WTC11 (cell line): ENCODE measurements around the gene SLC35F1. TPM values are rescaled to one million over a fixed set of nuclear protein-coding genes. Genes with fewer than 3 reads are reported as not detected.

Source experiments
- ATAC-seq: fragments of 200-7000 bp; cut with Tn5 transposase; 2 replicates; pipeline ENCODE4 v1.10.0; 2021; ENCODE audit warnings: mild to moderate bottlenecking, moderate library complexity
- CTCF ChIA-PET: fragments of 300-600 bp; sonication (Branson Sonifier 250); formaldehyde crosslinking; loops from one replicate; lab custom pipeline; 2021; ENCODE audit warnings: antibody characterized with exemption; lab: Charles Lee
- POLR2A ChIA-PET: fragments of 350-600 bp; sonication (Branson Sonifier 250); formaldehyde crosslinking; loops from one replicate; lab custom pipeline; 2021; ENCODE audit warnings: antibody characterized with exemption; lab: Charles Lee
- DNase-seq: peaks from one replicate; pipeline ENCODE4 v3.0.0; 2021; ENCODE audit warnings: low spot score
- H3K27ac Mint-ChIP-seq: 2 replicates; pipeline ENCODE4 v1.8.0; 2021; ENCODE audit warnings: mixed read lengths
- H3K27me3 Mint-ChIP-seq: 2 replicates; pipeline ENCODE4 v1.8.0; 2021; ENCODE audit warnings: low read depth, mild to moderate bottlenecking, moderate library complexity, mixed read lengths
- H3K36me3 Mint-ChIP-seq: 2 replicates; pipeline ENCODE4 v1.8.0; 2021; ENCODE audit warnings: mixed read lengths
- H3K4me1 Mint-ChIP-seq: 2 replicates; pipeline ENCODE4 v1.8.0; 2022; ENCODE audit warnings: mixed read lengths
- H3K4me3 Mint-ChIP-seq: 2 replicates; pipeline ENCODE4 v1.8.0; 2021; ENCODE audit warnings: mild to moderate bottlenecking, moderate library complexity, mixed read lengths
- H3K9me3 Mint-ChIP-seq: 2 replicates; pipeline ENCODE4 v1.8.0; 2021; ENCODE audit warnings: mixed read lengths
- ATF2 ChIP-seq: sonication (generic); formaldehyde crosslinking; IDR thresholded peaks from 2 replicates; pipeline ENCODE4 v1.8.1; 2022; ENCODE audit warnings: low read depth, missing genetic modification reagents, borderline replicate concordance
- ATF6 ChIP-seq: sonication (generic); formaldehyde crosslinking; IDR thresholded peaks from 2 replicates; pipeline ENCODE4 v1.8.1; 2023; ENCODE audit warnings: mild to moderate bottlenecking, missing genetic modification reagents
- FOXK1 ChIP-seq: sonication (generic); formaldehyde crosslinking; IDR thresholded peaks from 2 replicates; pipeline ENCODE4 v1.8.0; 2022; ENCODE audit warnings: mild to moderate bottlenecking, moderate library complexity, missing genetic modification reagents
- HMGXB4 ChIP-seq: sonication (generic); formaldehyde crosslinking; IDR thresholded peaks from 2 replicates; pipeline ENCODE4 v1.8.1; 2023; ENCODE audit warnings: mild to moderate bottlenecking, moderate library complexity, missing genetic modification reagents
- NFE2L1 ChIP-seq: sonication (generic); formaldehyde crosslinking; IDR thresholded peaks from 2 replicates; pipeline ENCODE4 v1.8.1; 2023; ENCODE audit warnings: missing genetic modification reagents
- NFYB ChIP-seq: sonication (generic); formaldehyde crosslinking; conservative IDR thresholded peaks from 2 replicates; pipeline ENCODE4 v1.8.0; 2022; ENCODE audit warnings: low read depth, missing genetic modification reagents
- PRDM15 ChIP-seq: sonication (generic); formaldehyde crosslinking; IDR thresholded peaks from 2 replicates; pipeline ENCODE4 v1.8.0; 2022; ENCODE audit warnings: missing genetic modification reagents
- RORB ChIP-seq: fragments of 250-450 bp; sonication (Bioruptor Pico); IDR thresholded peaks from 2 replicates; pipeline ENCODE4 v1.9.0; 2021; ENCODE audit warnings: mild to moderate bottlenecking
- TEAD4 ChIP-seq: sonication (generic); formaldehyde crosslinking; IDR thresholded peaks from 2 replicates; pipeline ENCODE4 v1.8.0; 2022; ENCODE audit warnings: mild to moderate bottlenecking, missing genetic modification reagents
- USF1 ChIP-seq: sonication (generic); formaldehyde crosslinking; IDR thresholded peaks from 2 replicates; pipeline ENCODE4 v1.8.0; 2022; ENCODE audit warnings: mild to moderate bottlenecking, missing genetic modification reagents
- USF2 ChIP-seq: sonication (generic); formaldehyde crosslinking; IDR thresholded peaks from 2 replicates; pipeline ENCODE4 v1.8.1; 2023; ENCODE audit warnings: mild to moderate bottlenecking, missing genetic modification reagents, moderate library complexity
- ZBTB21 ChIP-seq: sonication (generic); formaldehyde crosslinking; IDR thresholded peaks from 2 replicates; pipeline ENCODE4 v1.8.1; 2023; ENCODE audit warnings: mild to moderate bottlenecking, missing genetic modification reagents, borderline replicate concordance
- ZNF423 ChIP-seq: fragments of 250-450 bp; sonication (Bioruptor Pico); IDR thresholded peaks from 2 replicates; pipeline ENCODE4 v2.1.2; 2022; ENCODE audit warnings: mild to moderate bottlenecking, moderate library complexity
- ZNF532 ChIP-seq: fragments of 250-450 bp; sonication (Bioruptor Pico); IDR thresholded peaks from 2 replicates; pipeline ENCODE4 v1.9.0; 2021; ENCODE audit warnings: mild to moderate bottlenecking, borderline replicate concordance
- ZNF671 ChIP-seq: fragments of 250-450 bp; sonication (Bioruptor Pico); IDR thresholded peaks from 2 replicates; pipeline ENCODE4 v1.8.0; 2021; ENCODE audit warnings: mild to moderate bottlenecking
- total RNA-seq: library from RNA; stranded (reverse); gene quantifications from 3 replicates; pipeline ENCODE4 v1.2.3, GENCODE V29; 2021

Gene SLC35F1
- total RNA-seq, 1 experiment from 2014 or later: 11.0 TPM

- TF ChIP-seq ZNF532 (CRISPR knock-in tag): no peak
- no peak for TF ChIP-seq TEAD4 (CRISPR knock-in tag)
- no peak for TF ChIP-seq ATF6 (CRISPR knock-in tag)
- TF ChIP-seq ATF2: no peak
- no peak for TF ChIP-seq USF1 (CRISPR knock-in tag)
- TF ChIP-seq FOXK1: no peak
- no peak for TF ChIP-seq HMGXB4 (CRISPR knock-in tag)
- TF ChIP-seq NFYB (CRISPR knock-in tag): no peak
These were observed 321.8 kb downstream of the SLC35F1 start (continued) for GRCh38 chr6:118228886-118229285.

- H3K9me3 Mint-ChIP-seq: no peaks in the 10 kb centered on the region
- TF ChIP-seq HMGXB4 (CRISPR knock-in tag) (no peak), USF2 (no peak), ZNF423 (CRISPR knock-in tag) (no peak), ATF6 (CRISPR knock-in tag) (no peak), RORB (CRISPR knock-in tag) (no peak), ZNF671 (CRISPR knock-in tag) (no peak), PRDM15 (CRISPR knock-in tag) (no peak), ZBTB21 (CRISPR knock-in tag) (no peak), NFE2L1 (no peak)
- H3K4me3 Mint-ChIP-seq: no peak overlapping the region
- ATAC-seq: no peak
- H3K27ac Mint-ChIP-seq: no peak overlapping the region
- ChIA-PET CTCF (no interaction called here), POLR2A (no interaction called here)
- H3K4me1 Mint-ChIP-seq: no peaks in the 10 kb centered on the region
- no peaks in the 10 kb centered on the region for H3K36me3 Mint-ChIP-seq
- no peaks in the 10 kb centered on the region for H3K27me3 Mint-ChIP-seq
- no peak for DNase-seq
These were observed 333.9 kb downstream of the SLC35F1 start for GRCh38 chr6:118240878-118241528.
